SK-N-DZ (cell line): ENCODE data around the gene GPBAR1. TPM values are rescaled to one million over a fixed set of nuclear protein-coding genes. Genes with fewer than 3 reads are reported as not detected.

Experiments
- DNase-seq: peaks from one replicate; pipeline ENCODE4 v3.0.0-alpha.2; 2015; ENCODE audit warnings: low spot score
- polyA plus RNA-seq, 2 experiments: library from polyadenylated mRNA; depleted of rRNA; stranded (reverse); fragments of >200 nt; gene quantifications; 2 replicates each; pipeline ENCODE4 v1.2.3, GENCODE V29; 2014

GPBAR1 gene
- 0.91 and 1.2 TPM in 2 replicates for polyA plus RNA-seq (2014; cell fraction: cytosol; rRNA removed)
- 1.3 TPM in 1 of 2 replicates, not detected in the other for polyA plus RNA-seq (2014; cell fraction: nucleus; rRNA removed)

GRCh38 chr2:218260742-218261422 is at the start of gene GPBAR1:
TSS of gene GPBAR1 (plus strand) at chr2:218261015. CDS start at chr2:218262725, 1,710 bp downstream.
- DNase-seq, result no peak

- DNase-seq, result no peak
Observed at GRCh38 chr2:218214116-218214515, 46.7 kb upstream of the GPBAR1 start.

GRCh38 chr2:218216336-218216673 is 44.5 kb upstream of the GPBAR1 start:
- no peak for DNase-seq

GRCh38 chr2:218216674-218217359 is 44.0 kb upstream of the GPBAR1 start, which contains the start of gene ARPC2:
TSS of gene ARPC2 (plus strand) at chr2:218217189. CDS start at chr2:218217471, 282 bp downstream.
- DNase-seq, result peak; percentile 90

- peak; percentile 27 for DNase-seq
Observed at GRCh38 chr2:218217360-218218267, 43.2 kb upstream of the GPBAR1 start.

GRCh38 chr2:218218268-218219185 is 42.3 kb upstream of the GPBAR1 start:
- DNase-seq, result no peak

- no peak for DNase-seq
Observed at GRCh38 chr2:218219934-218220333, 40.9 kb upstream of the GPBAR1 start.

GRCh38 chr2:218221000-218221399 is 39.8 kb upstream of the GPBAR1 start:
- no peak for DNase-seq

GRCh38 chr2:218223046-218223445 is 37.8 kb upstream of the GPBAR1 start:
- no peak for DNase-seq

- no peak for DNase-seq
Observed at GRCh38 chr2:218224186-218224585, 36.6 kb upstream of the GPBAR1 start.

GRCh38 chr2:218226903-218227302 is 33.9 kb upstream of the GPBAR1 start:
- no peak for DNase-seq

GRCh38 chr2:218228366-218229090 is 32.3 kb upstream of the GPBAR1 start:
- DNase-seq, result no peak

GRCh38 chr2:218229239-218229638 is 31.6 kb upstream of the GPBAR1 start:
- DNase-seq, result no peak

- no peak for DNase-seq
Observed at GRCh38 chr2:218229851-218230250, 31.0 kb upstream of the GPBAR1 start.

- DNase-seq, result no peak
Observed at GRCh38 chr2:218230882-218231281, 29.9 kb upstream of the GPBAR1 start.

- DNase-seq, result no peak
Observed at GRCh38 chr2:218233543-218233942, 27.3 kb upstream of the GPBAR1 start.

GRCh38 chr2:218234521-218234920 is 26.3 kb upstream of the GPBAR1 start:
- DNase-seq, result no peak

GRCh38 chr2:218235017-218235416 is 25.8 kb upstream of the GPBAR1 start:
- no peak for DNase-seq

GRCh38 chr2:218236829-218237228 is 24.0 kb upstream of the GPBAR1 start:
- DNase-seq, result no peak

- no peak for DNase-seq
Observed at GRCh38 chr2:218238887-218239286, 21.9 kb upstream of the GPBAR1 start.
